SHP77 treated with DMSO at 0.1 percent for 48 hours (cell line): ENCODE results near the gene USP15.
"Not testable (repeated sequence)": the region's sequence is repeated elsewhere in the genome, so short reads cannot be mapped to it uniquely, and the experiment has no call there.

Experiments used
- DNase-seq: peaks from one replicate; lab custom pipeline; 2025; lab: John Stamatoyannopoulos, UW

USP15 gene

DNA sequence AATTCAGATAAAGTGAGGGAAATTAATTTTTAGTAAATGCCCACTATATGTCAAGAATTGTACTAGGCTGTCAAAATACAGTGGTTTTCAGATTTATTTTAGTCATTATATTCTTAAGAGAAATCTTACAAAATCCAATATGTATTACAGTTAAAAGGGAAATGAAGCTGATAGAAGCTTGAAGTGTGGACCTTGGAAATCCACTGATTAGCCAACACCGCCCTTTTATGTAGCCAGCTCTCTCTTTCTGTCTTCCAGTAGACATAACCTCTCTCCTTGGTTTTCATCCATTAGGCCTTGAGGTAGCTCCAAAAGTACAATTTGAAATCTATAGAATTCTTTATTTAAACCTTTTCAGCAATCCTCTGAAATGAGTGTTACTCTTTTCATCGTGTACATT is 63.2 kb downstream of the USP15 start:
- DNase-seq, result no peak

DNA sequence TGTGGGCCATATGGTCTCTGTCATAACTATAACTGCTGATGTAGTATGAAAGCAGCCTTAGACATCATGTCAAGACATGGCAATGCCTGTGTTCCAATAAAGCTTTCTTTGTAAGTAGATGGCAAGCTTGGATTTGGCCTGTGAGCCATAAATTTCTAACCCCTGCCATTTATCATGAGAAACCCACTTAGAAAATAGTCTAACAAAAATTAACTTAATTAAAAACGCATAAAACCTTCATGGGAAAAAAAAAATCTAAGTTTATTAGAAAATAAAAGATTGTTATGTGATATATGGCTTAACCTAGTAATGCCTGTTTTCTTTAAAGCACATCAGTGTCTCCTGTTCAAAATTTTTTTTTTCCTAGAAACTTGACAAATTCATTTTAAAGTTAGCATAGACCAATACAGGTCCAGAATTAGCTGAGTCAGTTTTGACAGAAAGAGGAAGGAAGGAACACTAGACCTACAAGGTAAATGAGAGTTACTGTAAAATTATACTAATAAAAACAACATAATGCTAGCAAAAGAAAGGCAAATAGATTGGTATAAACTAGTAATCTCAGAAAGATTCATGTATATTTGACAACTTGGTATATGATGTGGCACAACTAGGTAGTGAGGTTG is 68.2 kb downstream of the USP15 start:
- no peak for DNase-seq

DNA sequence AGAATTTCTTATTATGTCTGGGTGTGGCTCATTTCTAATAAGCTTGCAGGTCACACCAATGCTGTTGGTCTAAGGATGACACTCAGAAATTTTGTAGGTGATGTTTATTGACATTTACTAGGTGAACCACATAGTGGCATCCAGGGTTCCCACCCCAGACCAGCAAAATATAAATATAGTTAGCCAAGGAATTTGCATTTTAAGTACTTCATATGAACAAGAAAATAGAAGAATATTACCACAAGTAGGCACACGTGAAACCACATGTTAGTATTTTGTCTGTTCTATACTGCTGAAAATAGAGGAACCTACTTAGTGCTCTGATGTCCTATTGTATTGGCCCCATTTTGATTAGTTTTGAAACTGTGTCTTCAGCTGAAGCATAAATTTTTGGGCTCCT is 71.1 kb downstream of the USP15 start:
- no peak for DNase-seq

DNA sequence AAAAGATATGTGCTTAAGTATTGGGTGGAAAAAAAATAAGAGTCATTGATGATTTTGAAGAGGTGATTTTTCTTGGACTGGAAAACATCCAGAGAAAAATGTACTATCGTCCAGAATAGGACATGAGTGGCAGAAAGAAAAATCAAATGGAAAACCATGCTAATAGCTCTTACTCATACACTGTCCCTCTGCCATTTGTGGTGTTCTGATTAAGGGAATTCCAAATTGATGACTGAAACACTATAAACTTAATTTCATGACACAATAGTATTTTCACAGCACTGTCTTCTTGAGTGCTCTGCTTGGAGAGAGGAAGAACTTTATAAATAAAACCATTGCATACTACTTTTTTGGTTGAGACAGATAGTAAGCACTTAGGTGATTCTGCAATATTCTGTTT is 72.4 kb downstream of the USP15 start:
- DNase-seq, result no peak

DNA sequence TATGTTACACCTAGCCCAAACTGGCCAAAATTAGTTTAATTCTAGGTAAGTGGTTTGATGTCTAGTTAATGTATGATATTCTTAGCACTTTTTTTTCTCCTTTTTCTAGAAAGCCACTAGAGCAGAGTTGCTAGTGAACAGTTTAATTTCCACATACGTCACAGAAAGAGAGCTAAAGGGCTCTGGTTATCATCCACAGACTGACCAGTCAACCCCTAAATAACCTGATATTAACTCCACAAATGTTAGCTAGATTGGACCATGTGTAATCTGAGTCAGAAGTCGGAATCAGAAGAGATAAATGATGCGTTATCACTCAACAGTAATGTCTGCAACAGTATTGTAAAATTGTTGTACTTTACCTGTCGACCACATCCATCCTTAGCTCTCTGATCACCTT is 74.9 kb downstream of the USP15 start:
- no peak for DNase-seq

DNA sequence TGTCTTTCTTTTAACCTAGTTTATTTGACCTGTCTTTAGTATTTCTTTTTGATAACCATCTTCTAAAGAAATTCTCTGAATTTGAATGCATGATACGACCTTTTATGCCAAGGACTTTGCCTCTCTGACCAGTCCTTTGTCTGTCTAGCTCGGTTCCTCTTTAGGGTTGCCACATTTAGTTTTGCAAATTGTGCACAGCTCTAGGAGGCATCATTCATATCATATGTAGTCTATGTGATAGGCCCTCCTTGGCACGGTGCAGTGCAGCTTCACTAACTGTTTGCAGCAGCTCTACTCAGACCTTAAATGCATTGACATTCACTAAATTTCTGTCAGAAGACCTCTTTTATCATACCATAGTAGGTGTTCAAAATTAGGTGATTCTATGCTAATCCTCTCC is 75.6 kb downstream of the USP15 start:
- no peak for DNase-seq

DNA sequence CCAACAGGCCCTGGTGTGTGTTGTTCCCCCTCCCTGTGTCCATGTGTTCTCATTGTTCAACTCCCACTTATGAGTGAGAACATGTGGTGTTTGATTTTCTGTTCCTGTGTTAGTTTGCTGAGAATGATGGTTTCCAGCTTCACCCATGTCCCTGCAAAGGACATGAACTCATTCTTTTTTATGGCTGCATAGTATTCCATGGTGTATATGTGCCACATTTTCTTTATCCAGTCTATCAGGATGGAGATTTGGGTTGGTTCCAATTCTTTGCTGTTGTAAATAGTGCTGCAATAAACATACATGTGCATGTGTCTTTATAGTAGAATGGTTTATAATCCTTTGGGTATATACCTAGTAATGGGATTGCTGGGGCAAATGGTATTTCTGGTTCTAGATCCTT is 77.4 kb downstream of the USP15 start:
- DNase-seq, result not testable (repeated sequence)

DNA sequence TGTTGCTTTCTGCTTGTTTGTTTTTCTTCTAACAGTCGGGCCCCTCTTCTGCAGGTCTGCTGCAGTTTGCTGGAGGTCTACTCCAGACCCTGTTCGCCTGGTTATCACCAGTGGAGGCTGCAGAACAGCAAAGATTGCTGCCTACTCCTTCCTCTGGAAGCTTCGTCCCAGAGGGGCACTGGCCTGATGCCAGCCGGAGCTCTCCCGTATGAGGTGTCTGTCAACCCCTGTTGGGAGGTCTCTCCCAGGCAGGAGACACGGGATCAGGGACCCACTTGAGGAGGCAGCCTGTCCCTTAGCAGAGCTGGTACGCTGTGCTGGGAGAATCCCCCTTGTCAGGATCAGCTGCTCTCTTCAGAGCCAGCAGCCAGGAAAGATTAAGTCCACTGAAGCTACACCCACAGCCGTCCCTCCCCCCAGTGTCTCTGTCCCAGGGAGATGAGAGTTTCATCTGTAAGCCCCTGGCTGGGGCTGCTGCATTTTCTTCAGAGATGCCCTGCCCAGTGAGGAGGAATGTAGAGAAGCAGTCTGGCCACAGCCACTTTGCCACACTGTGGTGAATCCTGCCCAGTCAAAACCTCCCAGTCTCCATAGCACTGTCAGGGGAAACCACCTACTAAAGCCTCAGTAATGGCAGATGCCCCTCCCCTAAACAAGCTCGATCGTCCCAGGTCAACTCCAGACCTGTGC is 82.6 kb downstream of the USP15 start:
- not testable (repeated sequence) for DNase-seq

DNA sequence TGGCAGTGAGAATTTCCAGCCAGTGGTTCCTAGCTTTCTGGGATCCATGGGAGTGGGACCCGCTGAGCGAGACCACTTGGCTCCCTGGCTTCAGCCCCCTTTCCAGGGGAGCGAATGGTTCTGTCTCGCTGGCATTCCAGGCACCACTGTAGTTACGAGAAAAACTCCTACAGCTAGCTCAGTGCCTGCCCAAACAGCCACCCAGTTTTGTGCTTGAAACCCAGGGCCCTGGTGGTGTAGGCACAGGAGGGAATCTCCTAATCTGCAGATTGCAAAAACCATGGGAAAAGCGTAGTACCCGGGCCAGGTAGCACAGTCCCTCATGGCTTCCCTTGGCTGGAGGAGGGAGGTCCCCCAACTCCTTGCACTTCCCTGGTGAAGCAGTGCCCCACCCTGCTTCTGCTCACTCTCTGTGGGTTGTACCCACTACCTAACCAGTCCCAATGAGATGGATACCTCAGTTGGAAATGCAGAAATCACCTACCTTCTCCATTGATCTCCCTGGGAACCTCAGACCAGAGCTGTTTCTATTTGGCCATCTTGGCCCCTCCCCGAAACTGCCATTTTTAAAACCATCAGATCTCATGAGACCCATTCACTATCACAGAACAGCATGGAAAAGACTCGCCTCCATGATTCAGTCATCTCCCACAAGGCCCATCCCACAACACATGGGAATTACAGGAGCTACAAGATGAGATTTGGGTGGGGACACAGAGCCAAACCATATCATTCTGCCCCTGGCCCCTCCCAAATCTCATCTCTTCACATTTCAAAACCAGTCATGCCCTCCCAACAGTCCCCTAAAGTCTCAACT is 83.3 kb downstream of the USP15 start:
- DNase-seq, result not testable (repeated sequence)

DNA sequence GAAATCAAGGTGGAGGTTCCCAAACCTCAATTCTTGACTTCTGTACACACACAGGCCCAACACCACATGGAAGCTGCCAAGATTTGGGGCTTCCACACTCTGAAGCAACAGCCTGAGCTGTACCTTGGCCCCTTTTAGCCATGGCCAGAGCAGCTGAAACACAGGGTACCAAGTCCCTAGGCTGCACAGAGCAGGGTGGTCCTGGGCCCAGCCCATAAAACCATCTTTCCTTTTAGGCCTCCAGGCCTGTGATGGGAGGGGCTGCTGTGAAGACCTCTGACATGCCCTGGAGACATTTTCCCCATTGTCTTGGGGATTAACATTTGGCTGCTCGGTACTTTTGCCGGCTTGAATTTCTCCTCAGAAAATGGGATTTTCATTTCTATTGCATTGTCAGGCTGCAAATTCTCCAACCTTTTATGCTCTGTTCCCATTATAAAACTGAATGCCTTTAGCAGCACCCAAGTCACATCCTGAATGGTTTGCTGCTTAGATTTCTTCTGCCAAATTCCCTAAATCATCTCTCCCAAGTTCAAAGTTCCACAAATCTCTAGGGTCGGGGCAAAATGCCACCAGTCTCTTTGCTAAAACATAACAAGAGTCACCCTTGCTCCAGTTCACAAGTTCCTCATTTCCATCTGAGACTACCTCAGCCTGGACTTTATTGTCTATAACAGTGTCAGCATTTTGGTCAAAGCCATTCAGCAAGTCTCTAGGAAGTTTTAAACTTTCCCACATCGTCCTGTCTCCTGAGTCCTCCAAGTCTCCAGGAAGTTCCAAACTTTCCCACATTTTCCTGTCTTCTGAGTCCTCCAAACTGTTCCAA is 84.7 kb downstream of the USP15 start:
- DNase-seq, result not testable (repeated sequence)

DNA sequence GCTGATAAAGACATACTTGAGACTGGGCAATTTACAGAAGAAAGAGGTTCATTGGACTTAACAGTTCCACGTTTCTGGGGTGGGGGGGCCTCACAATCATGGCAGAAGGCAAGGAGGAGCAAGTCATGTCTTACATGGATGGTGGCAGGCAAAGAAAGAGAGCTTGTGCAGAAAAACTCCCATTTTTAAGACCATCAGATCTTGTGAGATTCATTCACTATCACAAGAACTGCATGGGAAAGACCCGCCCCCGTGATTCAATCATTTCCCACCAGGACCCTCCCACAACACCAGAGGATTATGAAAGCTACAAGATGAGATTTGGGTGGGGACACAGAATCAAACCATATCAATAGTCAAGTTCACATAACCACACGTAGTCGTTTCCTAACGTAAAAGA is 85.5 kb downstream of the USP15 start:
- no peak for DNase-seq

DNA sequence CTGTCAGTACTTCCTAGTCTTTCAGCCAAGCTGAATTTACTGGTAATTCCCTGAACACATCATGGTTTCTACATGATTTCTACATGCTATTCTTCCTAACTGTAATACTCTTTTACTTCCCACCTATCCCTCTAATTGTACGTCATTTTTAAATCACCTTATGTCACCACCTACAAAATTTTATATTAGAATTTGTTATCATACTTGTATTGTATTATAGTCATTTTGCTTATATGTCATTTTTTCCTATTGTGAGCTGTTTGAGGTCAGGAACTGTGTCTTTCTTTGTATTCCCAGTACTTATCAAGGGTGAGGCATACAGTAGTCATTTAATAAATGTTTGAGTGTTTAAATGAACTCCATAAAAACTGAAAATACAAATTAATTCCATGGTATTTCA is 86.6 kb downstream of the USP15 start:
- no peak for DNase-seq

DNA sequence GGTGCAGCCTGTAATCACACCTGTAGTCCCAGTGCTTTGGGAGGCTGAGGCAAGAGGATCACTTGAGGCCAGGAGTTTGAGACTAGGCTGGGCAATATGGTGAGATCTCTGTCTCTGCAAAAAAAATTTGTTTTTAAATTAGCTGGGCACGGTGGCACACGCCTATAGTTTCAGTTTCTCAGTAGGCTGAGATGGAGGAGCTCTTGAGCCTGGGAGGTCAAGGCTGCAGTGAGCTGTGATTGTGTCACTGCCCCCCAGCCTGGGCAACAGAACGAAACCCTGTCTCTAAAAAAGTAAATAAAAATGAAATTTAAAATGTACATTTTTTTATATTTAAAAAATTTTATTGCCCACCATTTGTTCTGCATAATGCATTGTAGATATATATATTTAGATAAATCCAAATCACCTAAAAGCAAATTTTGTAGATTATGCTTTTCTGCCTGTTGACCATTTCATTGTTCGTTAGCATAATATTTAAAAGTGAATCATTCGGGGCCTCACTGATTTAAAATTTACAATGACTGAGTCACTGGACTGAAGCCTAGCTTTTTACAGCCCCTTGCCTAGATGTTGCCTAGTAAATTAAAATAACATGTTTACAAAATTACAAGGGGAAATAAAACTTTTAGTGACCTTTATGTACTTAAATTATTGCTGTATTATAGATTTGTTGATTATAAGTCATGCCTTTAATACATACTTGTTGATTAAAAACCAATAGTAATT is 87.9 kb downstream of the USP15 start:
- DNase-seq, result no peak

DNA sequence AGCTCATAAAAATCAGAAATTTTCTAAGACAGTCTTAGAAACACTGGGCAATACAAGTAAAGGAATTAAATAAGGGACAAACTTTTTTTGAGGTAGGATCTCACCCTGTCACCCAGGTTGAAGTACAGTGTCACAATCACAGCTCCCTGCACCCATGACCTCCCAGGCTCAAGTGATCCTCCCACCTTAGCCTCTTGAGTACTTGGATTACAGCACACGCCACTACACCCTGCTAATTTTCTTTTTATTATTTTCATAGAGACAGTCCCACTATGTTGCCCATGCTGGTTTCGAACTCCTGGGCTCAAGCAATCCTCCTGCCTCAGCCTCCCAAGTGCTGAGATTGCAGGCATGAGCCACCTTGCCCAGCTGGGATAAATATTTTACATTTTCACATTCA is 90.3 kb downstream of the USP15 start:
- DNase-seq, result no peak

DNA sequence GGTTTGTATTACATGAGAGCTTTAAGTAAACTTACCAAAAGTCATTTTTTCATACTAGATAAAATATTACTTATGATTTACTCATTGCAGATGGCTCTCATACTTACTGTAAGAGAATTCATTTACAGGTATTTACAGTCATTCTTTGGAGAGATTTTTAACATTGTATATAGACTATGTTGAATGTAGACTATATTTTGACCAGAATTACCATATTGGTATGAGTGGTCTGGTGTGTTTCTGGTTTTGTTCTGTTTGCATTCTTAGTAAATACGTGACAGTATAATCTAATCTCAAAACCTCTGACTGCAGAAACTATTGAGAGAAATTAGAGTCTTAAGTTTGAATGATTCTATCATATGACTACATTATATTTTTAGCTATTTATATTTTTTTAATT is 91.1 kb downstream of the USP15 start:
- no peak for DNase-seq

DNA sequence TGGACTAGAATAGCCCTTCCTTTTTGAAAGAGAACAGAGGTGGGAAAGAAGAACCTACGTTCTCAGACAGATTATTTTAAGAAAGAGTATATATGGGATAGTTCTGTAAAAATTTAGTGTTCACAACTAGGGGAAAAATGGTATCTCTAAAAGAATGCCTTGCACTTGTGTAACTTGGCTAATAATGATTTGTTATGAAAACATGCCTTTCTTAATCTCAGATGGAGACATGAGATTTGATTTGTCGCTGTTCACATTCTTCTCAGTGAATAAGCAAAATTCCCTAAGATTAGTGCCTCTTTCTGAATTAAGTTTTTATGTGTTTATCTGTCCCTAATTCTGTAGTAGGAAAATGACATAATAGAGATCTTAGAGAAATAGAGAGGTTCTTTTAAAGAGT is 100.8 kb downstream of the USP15 start:
- no peak for DNase-seq

DNA sequence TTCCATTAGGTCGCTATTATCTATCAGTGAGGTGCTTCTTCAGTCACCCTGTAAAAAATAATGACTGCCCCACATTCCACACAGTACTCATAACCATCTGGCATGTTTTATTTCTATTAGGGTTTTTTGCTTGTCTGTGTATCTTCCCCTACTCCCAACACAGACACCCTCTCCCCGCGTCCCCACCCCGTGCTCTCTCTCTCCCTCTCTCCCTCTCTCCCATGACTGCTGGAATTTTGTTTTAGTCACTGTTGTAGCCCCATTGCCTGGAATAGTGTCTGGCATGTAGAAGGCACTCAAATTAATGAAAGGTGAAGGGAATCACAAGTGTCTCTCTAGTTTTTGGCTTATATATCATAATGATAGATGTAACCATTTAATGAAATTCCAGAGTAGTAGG is 103.3 kb downstream of the USP15 start:
- DNase-seq, result no peak

DNA sequence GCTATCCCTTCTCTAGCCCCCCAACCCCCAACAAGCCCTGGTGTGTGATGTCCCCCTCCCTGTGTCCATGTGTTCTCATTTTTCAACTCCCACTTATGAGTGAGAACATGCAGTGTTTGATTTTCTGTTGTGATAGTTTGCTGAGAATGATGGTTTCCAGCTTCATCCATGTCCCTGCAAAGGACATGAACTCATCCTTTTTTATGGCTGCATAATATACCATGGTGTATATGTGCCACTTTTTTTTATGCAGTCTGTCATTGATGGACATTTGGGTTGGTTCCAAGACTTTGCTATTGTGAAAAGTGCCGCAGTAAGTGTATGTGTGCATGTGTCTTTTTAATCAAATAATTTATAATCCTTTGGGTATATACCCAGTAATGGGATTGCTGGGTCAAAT is 104.5 kb downstream of the USP15 start:
- DNase-seq, result not testable (repeated sequence)

DNA sequence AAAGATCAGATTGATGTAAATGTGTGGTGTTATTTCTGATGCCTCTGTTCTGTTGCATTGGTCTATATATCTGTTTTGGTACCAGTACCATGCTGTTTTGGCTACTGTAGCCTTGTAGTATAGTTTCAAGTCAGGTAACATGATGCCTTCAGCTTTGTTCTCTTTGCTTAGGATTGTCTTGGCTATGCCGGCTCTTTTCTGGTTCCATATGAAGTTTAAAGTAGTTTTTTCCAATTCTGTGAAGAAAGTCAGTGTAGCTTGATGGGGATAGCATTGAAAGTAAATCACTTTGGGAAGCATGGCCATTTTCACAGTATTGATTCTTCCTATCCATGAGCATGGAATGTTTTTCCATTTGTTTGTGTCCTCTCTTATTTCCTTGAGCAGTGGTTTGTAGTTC is 105.6 kb downstream of the USP15 start:
- DNase-seq, result not testable (repeated sequence)

DNA sequence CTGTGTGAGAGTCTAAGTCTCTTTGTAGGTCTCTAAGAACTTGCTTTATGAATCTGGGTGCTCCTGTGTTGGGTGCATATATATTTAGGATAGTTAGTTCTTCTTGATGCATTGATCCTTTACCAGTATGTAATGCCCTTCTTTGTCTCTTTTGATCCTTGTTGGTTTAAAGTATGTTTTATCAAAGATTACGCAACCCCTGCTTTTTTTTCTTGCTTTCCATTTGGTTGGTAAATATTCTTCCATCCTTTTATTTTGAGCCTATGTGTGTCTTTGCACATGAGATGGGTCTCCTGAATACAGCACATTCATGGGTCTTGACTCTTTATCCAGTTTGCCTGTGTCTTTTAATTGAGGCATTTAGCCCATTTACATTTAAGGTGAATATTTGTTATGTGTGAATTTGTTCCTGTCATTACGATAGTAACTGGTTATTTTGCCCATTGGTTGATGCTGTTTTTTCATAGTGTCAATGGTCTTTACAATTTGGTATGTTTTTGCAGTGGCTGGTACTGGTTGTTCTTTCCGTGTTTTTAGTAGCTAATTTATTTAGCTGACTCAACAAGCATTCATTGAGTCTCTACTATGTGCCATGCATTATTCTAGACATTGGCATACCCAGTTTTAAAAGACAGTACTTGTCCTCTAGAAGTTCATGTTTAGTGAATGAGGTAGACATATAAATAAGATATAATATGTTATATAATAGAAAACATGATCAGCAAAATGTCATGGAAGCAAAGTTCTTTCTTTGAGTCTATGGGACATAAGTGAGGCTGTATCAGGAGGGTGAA is 108.4 kb downstream of the USP15 start:
- DNase-seq, result not testable (repeated sequence)

DNA sequence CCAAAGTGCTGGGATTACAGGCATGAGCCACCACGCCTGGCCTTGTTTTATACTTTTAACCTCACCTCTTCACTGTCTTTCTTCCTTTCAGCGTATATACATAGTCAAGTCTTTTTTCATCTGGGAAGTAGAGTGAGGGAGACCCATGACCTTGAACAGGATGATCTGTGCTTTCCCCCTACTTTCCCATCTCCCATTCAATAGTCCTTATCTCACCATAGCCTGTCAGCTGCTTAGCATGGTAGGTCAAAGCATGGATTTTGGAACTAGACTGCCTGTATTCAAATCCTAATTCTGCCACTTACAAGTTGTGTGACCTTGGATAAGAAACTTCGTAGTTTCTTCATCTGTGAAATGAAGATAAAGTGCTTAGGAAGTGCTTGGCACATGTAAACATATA is 110.0 kb downstream of the USP15 start:
- no peak for DNase-seq
